Activated CD4-positive, alpha-beta T cell treated with anti-CD3 and anti-CD28 coated beads for 4 hours (primary cell): ENCODE measurements around the gene GRIP2.

Experiments
- DNase-seq, 2 donors: peaks; one replicate each; pipeline ENCODE4 v3.0.0-alpha.2; 2020

Gene GRIP2

GRCh38 chr3:14450506-14450905, 89.6 kb downstream of the GRIP2 start:
- no peak for DNase-seq

DNA sequence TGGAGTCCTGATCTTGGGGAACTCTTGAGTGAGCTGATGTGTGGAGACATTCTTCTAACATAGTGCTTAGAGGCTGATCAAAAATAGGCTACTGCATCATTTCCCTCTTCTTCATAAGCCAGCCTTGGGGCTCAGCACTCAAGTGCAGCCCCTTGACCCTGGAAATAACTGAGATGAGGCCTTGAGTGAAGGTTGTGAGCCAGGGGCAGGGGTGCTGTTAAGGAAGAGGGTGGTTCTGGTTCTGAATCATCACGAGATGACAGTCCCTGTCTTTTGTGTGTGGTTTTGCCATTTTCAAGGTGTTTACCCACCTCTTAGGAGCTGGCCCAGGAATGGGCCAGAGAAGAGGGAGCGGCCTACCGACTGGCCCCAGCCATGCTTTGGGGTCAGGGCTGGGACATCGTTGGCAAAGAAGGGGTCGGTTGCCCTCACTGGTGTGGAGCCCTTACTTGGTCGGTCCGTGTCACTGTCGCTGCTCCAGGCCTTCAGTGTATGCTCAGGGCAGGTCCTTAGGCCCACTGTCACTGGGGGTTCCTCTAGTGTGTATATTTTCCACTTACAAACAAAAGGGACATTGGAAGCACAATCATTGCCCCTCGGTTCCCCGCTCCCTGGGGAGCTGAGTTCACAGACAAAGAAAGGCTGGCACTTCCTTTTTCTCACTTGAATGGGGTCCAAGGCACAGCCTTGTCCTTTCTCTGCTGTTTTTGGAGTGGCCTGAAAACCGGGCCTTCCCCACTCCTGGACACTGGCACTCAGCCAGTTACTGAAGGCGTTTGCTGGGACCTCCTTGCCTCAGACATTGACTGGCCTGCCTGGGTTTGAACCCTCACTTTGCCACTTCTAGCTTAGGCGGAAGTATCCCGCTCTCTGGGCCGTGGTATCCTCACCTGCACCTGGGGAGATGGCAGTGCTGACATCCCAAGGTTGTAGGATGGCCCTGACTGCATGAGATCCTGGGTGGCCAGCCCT, 91.1 kb downstream of the GRIP2 start:
- DNase-seq: no peak

DNA sequence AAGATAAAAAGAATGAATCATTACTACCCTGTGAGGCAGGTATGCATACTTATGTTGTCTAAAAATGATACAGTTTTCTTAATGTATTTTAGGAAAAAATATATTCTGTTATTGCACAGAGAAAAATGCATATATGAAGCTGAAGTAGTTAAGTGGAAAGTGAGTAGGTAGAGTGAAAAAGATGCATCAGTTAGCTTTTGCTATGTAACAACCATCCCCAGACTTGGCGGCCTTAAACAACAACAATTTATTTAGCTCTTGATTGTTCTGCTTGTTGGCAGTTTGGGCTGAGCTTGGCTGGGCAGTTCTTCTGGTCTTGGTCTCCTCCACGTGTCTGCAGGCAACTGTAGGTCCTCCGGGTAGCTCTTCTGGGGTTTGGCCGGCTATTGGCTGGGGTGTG, 92.1 kb downstream of the GRIP2 start:
- no peak for DNase-seq

- no peak for DNase-seq
Measured at GRCh38 chr3:14446988-14447570, 93.1 kb downstream of the GRIP2 start.

GRCh38 chr3:14445773-14446172, 94.4 kb downstream of the GRIP2 start:
- no peak for DNase-seq

GRCh38 chr3:14444380-14444779, 95.8 kb downstream of the GRIP2 start:
- DNase-seq: no peak

GRCh38 chr3:14441920-14442300, 98.2 kb downstream of the GRIP2 start:
- no peak for DNase-seq

DNA sequence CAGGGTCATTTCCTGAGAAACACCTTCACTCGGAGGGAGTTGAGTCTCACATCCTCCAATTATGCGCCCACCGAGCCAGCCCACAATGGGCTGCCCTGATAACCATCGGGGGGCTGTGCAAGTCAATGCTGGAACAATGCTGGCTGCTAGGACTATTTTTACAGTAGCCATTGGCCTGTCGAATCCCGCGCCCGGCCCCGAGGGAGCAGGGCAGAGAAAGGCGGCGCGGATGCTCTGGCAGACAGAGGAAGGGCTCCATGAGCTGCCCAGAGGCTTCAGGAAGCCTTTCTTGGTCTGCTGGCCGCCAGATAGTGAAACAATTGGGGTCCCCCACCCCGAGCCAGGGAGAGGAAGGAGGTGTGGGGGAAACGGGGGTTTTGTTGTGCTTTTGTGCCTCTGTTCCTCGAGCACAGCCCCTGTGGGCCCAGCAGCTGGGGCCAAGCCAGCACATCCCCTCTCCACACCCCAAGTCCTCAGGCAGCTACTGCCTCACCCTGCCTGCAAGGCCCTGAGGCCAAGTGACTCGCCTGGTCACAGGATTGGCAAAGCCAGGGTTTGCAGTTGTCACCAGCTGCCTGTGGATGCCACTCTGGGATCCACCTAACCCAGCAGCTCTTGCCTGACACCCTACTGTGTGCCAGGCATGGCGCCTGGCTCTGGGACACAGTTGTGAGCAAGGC, 98.8 kb downstream of the GRIP2 start:
- no peak for DNase-seq

GRCh38 chr3:14440531-14441239, 99.5 kb downstream of the GRIP2 start:
- no peak for DNase-seq

- DNase-seq: no peak
Measured at GRCh38 chr3:14440168-14440518, 100.0 kb downstream of the GRIP2 start.

GRCh38 chr3:14439501-14440167, 100.5 kb downstream of the GRIP2 start:
- no peak for DNase-seq
